DOHH2 (cell line): ENCODE results near the gene SLC16A8.

Source experiments
- H3F3A ChIP-seq: fragments of 200-600 bp; sonication (generic), shearing (Covaris generic); 2 replicates; pipeline ENCODE4 v1.6.0; 2016; ENCODE audit warnings: antibody characterized with exemption, mild to moderate bottlenecking; ENCODE audit not compliant: control insufficient read depth, insufficient read depth
- H3K27ac ChIP-seq: fragments of 200-600 bp; sonication (generic); 2 replicates; pipeline ENCODE4 v1.5.1; 2014; ENCODE audit warnings: low read depth, mild to moderate bottlenecking, low read length, moderate library complexity
- H3K27me3 ChIP-seq: fragments of 200-600 bp; sonication (generic); 2 replicates; pipeline ENCODE4 v1.6.1; 2014; ENCODE audit warnings: mild to moderate bottlenecking, low read length, mixed read lengths; ENCODE audit not compliant: control insufficient read depth
- H3K36me3 ChIP-seq: fragments of 200-600 bp; sonication (generic); 2 replicates; pipeline ENCODE4 v1.6.1; 2014; ENCODE audit warnings: mild to moderate bottlenecking, low read length, moderate library complexity, mixed read lengths; ENCODE audit not compliant: control insufficient read depth
- H3K4me1 ChIP-seq: fragments of 200-600 bp; sonication (generic); 2 replicates; pipeline ENCODE4 v1.6.1; 2014; ENCODE audit warnings: mild to moderate bottlenecking, low read length, mixed read lengths; ENCODE audit not compliant: control insufficient read depth
- H3K4me2 ChIP-seq: fragments of 200-600 bp; sonication (generic); 2 replicates; pipeline ENCODE4 v1.6.0; 2014; ENCODE audit warnings: mild to moderate bottlenecking, low read length, moderate library complexity
- H3K4me3 ChIP-seq: fragments of 200-600 bp; sonication (generic); 2 replicates; pipeline ENCODE4 v1.5.1; 2014; ENCODE audit warnings: mild to moderate bottlenecking, low read length, mixed read lengths
- H3K79me2 ChIP-seq: fragments of 200-600 bp; sonication (generic); 2 replicates; pipeline ENCODE4 v1.6.1; 2014; ENCODE audit warnings: mild to moderate bottlenecking, low read length, mixed read lengths; ENCODE audit not compliant: control insufficient read depth
- H3K9me2 ChIP-seq: fragments of 200-600 bp; sonication (generic); replicated peaks from 2 replicates; pipeline ENCODE4 v1.6.1; 2014; ENCODE audit warnings: mild to moderate bottlenecking, low read length, mixed read lengths; ENCODE audit not compliant: control insufficient read depth
- H3K9me3 ChIP-seq: fragments of 200-600 bp; sonication (generic); 2 replicates; pipeline ENCODE4 v1.6.1; 2014; ENCODE audit warnings: antibody characterized with exemption, low read length, mixed read lengths; ENCODE audit not compliant: control insufficient read depth, insufficient read depth
- H4K20me1 ChIP-seq: fragments of 200-600 bp; sonication (generic); 2 replicates; pipeline ENCODE4 v1.6.0; 2014; ENCODE audit warnings: low read depth, mild to moderate bottlenecking, antibody characterized with exemption, low read length, moderate library complexity; ENCODE audit not compliant: control insufficient read depth, insufficient read depth
- CTCF ChIP-seq: fragments of 200-600 bp; sonication (generic); IDR thresholded peaks from one replicate; pipeline ENCODE4 v1.5.1; 2014; ENCODE audit warnings: antibody characterized with exemption, mild to moderate bottlenecking, low read depth, low read length; ENCODE audit not compliant: poor library complexity, severe bottlenecking
- EZH2phosphoT487 ChIP-seq: fragments of 200-600 bp; sonication (generic); IDR thresholded peaks from 2 replicates; pipeline ENCODE4 v1.6.1; 2017; ENCODE audit warnings: borderline replicate concordance, mild to moderate bottlenecking, antibody characterized with exemption, low read length, moderate library complexity, mixed read lengths

The SLC16A8 gene

GRCh38 chr22:38086001-38086845 lies 2.2 kb upstream of the SLC16A8 start:
- no peaks in the 10 kb centered on the region for H4K20me1 ChIP-seq
- no peak overlapping the region for H3K4me2 ChIP-seq
- H3K27me3 ChIP-seq, result peaks cover 17% of the 10 kb centered on the region
- no peaks in the 10 kb centered on the region for H3F3A ChIP-seq
- no peaks in the 10 kb centered on the region for H3K36me3 ChIP-seq
- TF ChIP-seq EZH2phosphoT487 (no peak), CTCF (no peak)
- H3K79me2 ChIP-seq, result no peaks in the 10 kb centered on the region
- H3K4me3 ChIP-seq, result no peak overlapping the region
- H3K9me2 ChIP-seq, result no peaks in the 10 kb centered on the region
- H3K9me3 ChIP-seq, result no peaks in the 10 kb centered on the region
- H3K27ac ChIP-seq, result no peak overlapping the region
- no peaks in the 10 kb centered on the region for H3K4me1 ChIP-seq

GRCh38 chr22:38085501-38085900 lies 1.5 kb upstream of the SLC16A8 start:
- no peak overlapping the region for H3K4me3 ChIP-seq
- no peaks in the 10 kb centered on the region for H4K20me1 ChIP-seq
- no peak overlapping the region for H3K27ac ChIP-seq
- H3K36me3 ChIP-seq, result no peaks in the 10 kb centered on the region
- H3K27me3 ChIP-seq, result peaks cover 17% of the 10 kb centered on the region
- TF ChIP-seq EZH2phosphoT487, result no peak
- TF ChIP-seq CTCF, result no peak
- H3K9me3 ChIP-seq, result no peaks in the 10 kb centered on the region
- no peaks in the 10 kb centered on the region for H3F3A ChIP-seq
- H3K9me2 ChIP-seq, result no peaks in the 10 kb centered on the region
- no peak overlapping the region for H3K4me2 ChIP-seq
- H3K4me1 ChIP-seq, result no peaks in the 10 kb centered on the region
- no peaks in the 10 kb centered on the region for H3K79me2 ChIP-seq

GRCh38 chr22:38085056-38085455 lies 1.1 kb upstream of the SLC16A8 start:
- Histone ChIP-seq H3K4me3 (no peak overlapping the region), H3K9me2 (no peaks in the 10 kb centered on the region), H3F3A (no peaks in the 10 kb centered on the region), H3K27ac (no peak overlapping the region), H3K4me1 (no peaks in the 10 kb centered on the region), H3K9me3 (no peaks in the 10 kb centered on the region), H3K27me3 (peaks cover 17% of the 10 kb centered on the region), H4K20me1 (no peaks in the 10 kb centered on the region), H3K36me3 (no peaks in the 10 kb centered on the region), H3K4me2 (no peak overlapping the region), H3K79me2 (no peaks in the 10 kb centered on the region)
- TF ChIP-seq EZH2phosphoT487, result no peak
- TF ChIP-seq CTCF, result no peak
